Panc1 (cell line): ENCODE data around the gene STPG3. TPM values are rescaled to one million over a fixed set of nuclear protein-coding genes. Genes with fewer than 3 reads are reported as not detected.

Experiments
- ATAC-seq: fragments of 200-7000 bp; cut with Tn5 transposase; 2 replicates; pipeline ENCODE4 v1.9.1; 2020; ENCODE audit warnings: mild to moderate bottlenecking, moderate library complexity
- BruUV-seq: library from RNA; stranded (reverse); fragments of 400-500 nt; replicated peaks from 2 replicates; lab custom pipeline; 2021; lab: Mats Ljungman, UMichigan
- CTCF ChIA-PET: fragments of 300-600 bp; sonication (Branson Sonifier 250); formaldehyde crosslinking; loops from one replicate; lab custom pipeline; 2022; ENCODE audit warnings: antibody characterized with exemption; lab: Charles Lee
- POLR2A ChIA-PET: fragments of 300-600 bp; sonication (Branson Sonifier 250); formaldehyde crosslinking; loops from one replicate; lab custom pipeline; 2022; ENCODE audit warnings: antibody characterized with exemption; lab: Charles Lee
- DNase-seq: peaks from one replicate; pipeline ENCODE4 v3.0.0-alpha.2; 2010; ENCODE audit warnings: low read depth, low spot score
- H3K27ac ChIP-seq: 2 replicates; pipeline ENCODE4 v1.5.1; 2011; ENCODE audit warnings: mild to moderate bottlenecking, low read length, inconsistent platforms
- H3K27me3 ChIP-seq: fragments of 200-500 bp; sonication (Bioruptor generic); 2 replicates; pipeline ENCODE4 v1.6.0; 2014; ENCODE audit warnings: low read length, inconsistent platforms; ENCODE audit not compliant: control insufficient read depth, insufficient read depth
- H3K36me3 ChIP-seq: fragments of 200-500 bp; sonication (Bioruptor generic); 2 replicates; pipeline ENCODE4 v1.5.1; 2014; ENCODE audit warnings: inconsistent platforms, mild to moderate bottlenecking, low read length, moderate library complexity; ENCODE audit not compliant: control insufficient read depth, insufficient read depth
- H3K4me1 ChIP-seq: 2 replicates; pipeline ENCODE4 v1.5.1; 2011; ENCODE audit warnings: inconsistent platforms, mild to moderate bottlenecking, low read length, moderate library complexity; ENCODE audit not compliant: control insufficient read depth, insufficient read depth
- H3K4me3 ChIP-seq, 2 experiments: 2 replicates each; pipeline ENCODE4 v1.5.1; 2011 to 2012; ENCODE audit warnings: low read depth in 2 of 2, low read length in 2 of 2, mild to moderate bottlenecking in 2 of 2, inconsistent platforms in 1 of 2, moderate library complexity in 1 of 2
- H3K9me3 ChIP-seq: fragments of 200-500 bp; sonication (Bioruptor generic); 2 replicates; pipeline ENCODE4 v1.5.1; 2014; ENCODE audit warnings: low read depth, mild to moderate bottlenecking, inconsistent platforms, low read length, moderate library complexity; ENCODE audit not compliant: control insufficient read depth, insufficient read depth
- CTCF ChIP-seq: fragments of 450-650 bp; IDR thresholded peaks from 2 replicates; pipeline ENCODE4 v1.5.1; 2017; ENCODE audit warnings: mild to moderate bottlenecking
- POLR2AphosphoS5 ChIP-seq: IDR thresholded peaks from 2 replicates; pipeline ENCODE4 v1.6.1; 2012; ENCODE audit warnings: mild to moderate bottlenecking, low read depth, low read length, moderate library complexity
- REST ChIP-seq, 2 experiments: IDR thresholded peaks; 2 replicates each; pipeline ENCODE4 v1.6.1; 2011 to 2012; ENCODE audit warnings: low read depth in 2 of 2, control low read depth in 1 of 2, low read length in 1 of 2, mild to moderate bottlenecking in 1 of 2, moderate library complexity in 1 of 2; ENCODE audit not compliant: insufficient read depth in 1 of 2
- SIN3A ChIP-seq: IDR thresholded peaks from 2 replicates; pipeline ENCODE4 v1.6.1; 2012; ENCODE audit warnings: low read depth, mild to moderate bottlenecking, low read length, moderate library complexity, borderline replicate concordance; ENCODE audit not compliant: insufficient read depth
- TCF7L2 ChIP-seq: IDR thresholded peaks from 2 replicates; pipeline ENCODE4 v1.6.1; 2011; ENCODE audit warnings: mild to moderate bottlenecking, low read depth, low read length, inconsistent platforms
- in situ Hi-C: cut with HindIII; loops from 2 replicates; pipeline ENCODE4 v1.10.0; 2016; ENCODE audit warnings: low sequenced_read_pairs, low pct_unique_long_range_greater_than_20kb
- intact Hi-C: fragments of 100-400 bp; cut with micrococcal nuclease; formaldehyde crosslinking; loops from one replicate; pipeline ENCODE4 v1.10.0; 2022; ENCODE audit not compliant: unreplicated experiment
- total RNA-seq: library from RNA; stranded (reverse); gene quantifications from one replicate; pipeline ENCODE4 v1.2.1, GENCODE V29; 2021; ENCODE audit not compliant: unreplicated experiment

Gene STPG3
- total RNA-seq, 1 experiment from 2014 or later, result 0.26 TPM

- TF ChIP-seq SIN3A, result no peak
- no peak for TF ChIP-seq REST (IDR thresholded peaks at IDR 0.05; ENCODE audit: insufficient read depth in 1 of 2, low read depth in 2 of 2, low read length in 1 of 2)
- TF ChIP-seq POLR2AphosphoS5, result no peak
- TF ChIP-seq TCF7L2, result no peak
- TF ChIP-seq CTCF, result no peak
- no TSS peak for BruUV-seq
- intact Hi-C loops, result no loop called here
- H3K4me1 ChIP-seq, result peaks cover 26% of the 10 kb centered on the region
- ATAC-seq (no peak), DNase-seq (no peak)
- no peak overlapping the region for H3K4me3 ChIP-seq
- POLR2A ChIA-PET, result no interaction called here
- H3K36me3 ChIP-seq, result no peaks in the 10 kb centered on the region; the same call in 1 of the 2 replicates
- H3K27ac ChIP-seq, result no peak overlapping the region
- CTCF ChIA-PET, result interaction anchor here (0.6 to 1.0 kb wide), 3 partner anchors 9 to 120 kb away, joined by 3 read pairs; no protein-coding TSS in a partner anchor
- no peaks in the 10 kb centered on the region for H3K9me3 ChIP-seq
- H3K27me3 ChIP-seq, result no peaks in the 10 kb centered on the region
- in situ Hi-C loops, result no loop called here
Measured at GRCh38 chr9:137235424-137236237, 15.5 kb upstream of the STPG3 start.

- BruUV-seq, result no TSS peak
- Histone ChIP-seq H3K4me1 (peaks cover 26% of the 10 kb centered on the region), H3K27me3 (no peaks in the 10 kb centered on the region), H3K9me3 (no peaks in the 10 kb centered on the region), H3K27ac (peak overlapping the region; percentile 61), H3K36me3 (no peaks in the 10 kb centered on the region; the same call in 1 of the 2 replicates), H3K4me3 (no peak overlapping the region)
- no peak for TF ChIP-seq SIN3A
- TF ChIP-seq CTCF, result peak; percentile 98
- ATAC-seq, result peak; percentile 57
- DNase-seq, result no peak
- ChIA-PET POLR2A (interaction anchor here (0.6 kb wide), 1 partner anchor 122 kb away, joined by 4 read pairs; the partner anchor contains the start of gene DPP7), CTCF (interaction anchor here (0.6 to 1.0 kb wide), 8 partner anchors 10 to 150 kb away, joined by 3 to 10 read pairs (median 3); partner anchors contain the start of genes MAN1B1, STPG3 and TPRN)
- intact Hi-C loops, result no loop called here
- in situ Hi-C loops, result no loop called here
Measured at GRCh38 chr9:137236238-137236935, 14.7 kb upstream of the STPG3 start.
